HG03354 (cell line): ENCODE results near the gene LRRC14B.
A peak's percentile ranks its signal among the peaks of the same experiment; 100 is the strongest.
"Not testable (repeated sequence)": the region's sequence is repeated elsewhere in the genome, so short reads cannot be mapped to it uniquely, and the experiment has no call there.

Experiments used
- ATAC-seq: cut with Tn5 transposase; IDR thresholded peaks from one replicate; pipeline ENCODE4 v1.9.1; 2021; ENCODE audit warnings: mild to moderate bottlenecking; ENCODE audit not compliant: unreplicated experiment, poor library complexity, severe bottlenecking

Gene LRRC14B

GRCh38 chr5:203246-203930 is 12.1 kb downstream of the LRRC14B start:
- no peak for ATAC-seq

GRCh38 chr5:204001-204400 is 12.7 kb downstream of the LRRC14B start:
- ATAC-seq = no peak

DNA sequence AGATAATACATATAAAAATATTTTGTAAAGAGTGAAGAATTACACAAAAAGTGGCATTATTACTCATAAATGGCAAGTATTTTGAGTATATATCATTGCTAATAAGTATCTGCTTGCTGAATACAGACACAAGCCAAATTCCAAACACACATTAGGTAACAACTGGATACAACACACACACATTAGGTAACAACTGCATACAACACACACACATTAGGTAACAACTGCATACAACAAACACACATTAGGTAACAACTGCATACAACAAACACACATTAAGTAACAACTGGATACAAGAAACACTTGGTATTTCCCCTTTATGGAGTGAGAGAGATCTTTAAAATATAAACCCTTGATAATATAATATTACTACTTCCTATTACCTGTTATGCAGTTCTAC is 13.2 kb downstream of the LRRC14B start:
- no peak for ATAC-seq

- ATAC-seq = no peak
Measured at GRCh38 chr5:204966-205670, 13.8 kb downstream of the LRRC14B start.

- ATAC-seq = no peak
Measured at GRCh38 chr5:206406-206805, 15.1 kb downstream of the LRRC14B start.

GRCh38 chr5:206927-207536 is 15.7 kb downstream of the LRRC14B start:
- no peak for ATAC-seq

DNA sequence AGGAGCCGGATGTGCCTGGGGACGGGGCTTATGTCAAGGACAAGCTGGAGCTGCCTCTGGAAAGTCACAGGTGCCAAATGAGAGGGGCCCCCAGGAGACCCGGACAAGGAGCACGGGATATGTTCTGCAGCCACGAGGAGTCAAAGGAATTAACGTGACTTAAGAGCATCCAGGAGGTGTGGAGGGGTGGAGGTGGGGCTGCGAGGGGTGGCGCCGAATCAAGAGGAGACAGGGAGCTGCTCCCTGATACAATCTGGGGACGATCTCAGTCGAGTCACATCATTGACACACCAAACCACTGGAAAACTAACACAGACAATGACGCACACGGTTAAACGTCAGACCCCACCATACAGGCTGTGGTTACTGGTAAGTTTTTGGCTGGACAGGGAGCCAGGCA is 16.3 kb downstream of the LRRC14B start:
- no peak for ATAC-seq

- ATAC-seq = no peak
Measured at GRCh38 chr5:208449-209114, 17.3 kb downstream of the LRRC14B start.

- no peak for ATAC-seq
Measured at GRCh38 chr5:213803-214395, 22.6 kb downstream of the LRRC14B start.

DNA sequence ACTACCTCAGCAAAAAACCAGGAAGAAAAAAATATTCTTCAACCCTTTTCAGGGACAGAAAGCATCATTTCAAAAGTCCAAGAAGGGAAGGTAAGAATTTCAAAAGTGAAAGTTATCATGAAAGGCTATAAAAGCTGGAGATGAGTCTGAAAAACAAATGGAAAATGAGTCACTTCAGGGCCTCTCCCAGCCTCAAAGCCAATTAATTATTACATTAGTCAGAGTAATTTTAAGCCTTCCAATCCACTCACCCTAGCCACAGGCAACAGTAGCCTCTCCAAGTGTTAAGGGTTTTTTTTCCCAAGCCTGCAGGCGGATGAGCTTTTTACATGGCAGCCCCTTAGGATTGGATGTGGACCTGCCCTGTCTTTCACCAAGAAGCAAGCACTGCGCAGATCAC is 24.0 kb downstream of the LRRC14B start:
- not testable (repeated sequence) for ATAC-seq

DNA sequence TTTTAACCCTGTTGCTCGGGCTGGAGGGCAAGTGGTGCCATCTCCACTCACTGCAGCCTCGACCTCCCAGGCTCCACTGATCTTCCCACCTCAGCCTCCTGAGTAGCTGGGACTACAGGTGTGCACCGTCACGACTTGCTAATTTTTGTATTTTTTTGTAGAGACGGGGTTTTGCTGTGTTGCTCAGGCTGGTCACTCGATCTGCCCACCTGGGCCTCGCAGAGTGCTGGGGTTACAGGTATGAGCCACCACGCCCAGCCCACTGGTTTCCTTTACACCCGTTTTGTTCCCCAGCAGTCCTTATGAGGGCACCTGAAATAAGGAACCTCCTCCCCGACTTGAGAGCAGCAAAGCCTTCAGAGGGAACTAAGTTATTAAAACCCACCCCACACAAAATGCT is 24.8 kb downstream of the LRRC14B start:
- ATAC-seq = not testable (repeated sequence)

DNA sequence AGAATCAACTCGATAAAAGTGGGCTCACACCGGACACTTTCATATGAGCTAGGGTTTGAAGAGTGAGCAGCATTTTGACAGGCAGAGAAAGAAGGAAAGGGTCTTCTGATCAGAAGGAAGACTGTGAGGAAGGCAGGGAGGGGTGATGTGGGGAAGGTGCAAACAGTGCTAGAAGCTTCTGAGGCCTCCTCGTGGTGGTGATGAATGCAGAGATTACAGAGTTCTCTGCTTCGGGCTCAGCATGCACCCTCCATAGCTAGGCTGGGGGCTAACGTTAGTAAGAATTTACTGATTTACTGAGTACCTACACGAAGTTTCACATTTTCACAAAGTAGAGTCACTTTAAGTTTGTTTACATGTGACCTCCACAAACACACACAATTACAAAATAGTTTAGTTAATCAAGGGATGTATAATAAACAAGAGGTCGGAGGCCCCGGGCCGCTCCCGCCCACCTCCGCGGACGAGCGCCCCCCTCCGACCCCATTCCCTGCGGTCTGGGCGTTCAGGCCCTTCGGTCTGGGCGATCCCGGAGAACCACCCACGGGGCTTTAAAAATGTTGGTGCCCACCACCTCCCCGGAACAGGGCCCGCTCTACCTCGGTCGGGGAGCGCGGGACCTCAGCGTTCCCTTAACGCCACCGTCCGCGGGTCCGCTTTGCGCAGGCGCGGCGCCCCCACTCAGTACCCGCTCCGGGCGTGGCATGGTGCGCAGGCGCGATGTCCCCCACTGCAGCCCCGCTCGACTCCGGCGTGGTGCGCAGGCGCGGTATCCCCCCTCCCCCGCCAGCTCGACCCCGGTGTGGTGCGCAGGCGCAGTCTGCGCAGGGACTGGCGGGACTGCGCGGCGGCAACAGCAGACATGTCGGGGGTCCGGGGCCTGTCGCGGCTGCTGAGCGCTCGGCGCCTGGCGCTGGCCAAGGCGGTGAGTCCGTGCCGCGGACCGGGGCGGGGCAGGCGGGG is 26.5 kb downstream of the LRRC14B start, which contains the start of the genes CCDC127 and SDHA:
CCDC127 (minus strand) TSS at position 660 of the 963 bp plus-strand sequence. CDS start 1,304 bp downstream, outside the sequence.
SDHA (plus strand) TSS at position 827 of the 963 bp plus-strand sequence; CDS start at position 863, 36 bp downstream.
- peak; percentile 79 for ATAC-seq

- ATAC-seq = peak; percentile 32
Measured at GRCh38 chr5:218457-219291, 27.4 kb downstream of the LRRC14B start.

DNA sequence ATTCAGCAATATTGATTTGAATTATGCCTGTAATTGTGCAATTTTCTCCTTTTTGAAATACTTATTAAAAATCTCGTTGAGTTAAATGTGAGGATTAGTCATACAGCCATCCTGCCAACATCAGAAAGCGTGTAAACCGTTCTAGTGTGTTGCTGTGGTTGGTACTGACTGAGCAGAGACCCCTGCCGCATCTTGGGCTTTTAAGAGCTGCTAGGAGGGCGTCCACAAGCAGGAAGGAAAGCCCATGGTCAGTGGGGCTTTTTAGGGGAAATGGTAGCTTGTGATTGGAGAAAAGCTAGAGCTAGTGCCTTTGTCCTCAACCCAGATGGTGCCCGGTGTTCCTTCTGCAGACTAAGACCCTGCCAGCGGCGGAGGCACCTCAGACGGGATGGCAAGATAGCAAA is 28.2 kb downstream of the LRRC14B start:
- ATAC-seq = no peak

- no peak for ATAC-seq
Measured at GRCh38 chr5:219991-220390, 28.7 kb downstream of the LRRC14B start.

GRCh38 chr5:222951-223715 is 31.8 kb downstream of the LRRC14B start:
- ATAC-seq = not testable (repeated sequence)

DNA sequence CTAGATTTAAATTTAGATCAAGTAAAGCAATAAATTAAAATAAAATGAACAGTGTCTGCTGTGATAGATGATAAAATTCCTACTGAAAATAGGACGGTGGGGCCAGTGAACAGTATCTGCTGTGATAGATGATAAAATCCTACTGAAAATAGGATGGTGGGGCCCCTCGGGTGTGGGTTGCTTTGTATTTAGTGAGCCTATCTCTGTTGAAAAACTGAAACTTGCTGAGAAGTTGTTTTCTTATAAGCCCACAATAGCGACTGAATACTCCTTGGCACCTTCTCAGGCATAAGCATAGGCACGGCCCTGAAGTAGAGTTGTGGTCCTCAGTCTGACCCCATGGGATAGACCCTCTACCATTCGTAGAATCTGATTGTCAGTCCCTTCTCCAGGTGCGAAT is 32.5 kb downstream of the LRRC14B start:
- ATAC-seq = no peak
